ENCODE measurements around the gene ZBTB20. TPM values are rescaled to one million over a fixed set of nuclear protein-coding genes. Genes with fewer than 3 reads are reported as not detected.

The ZBTB20 gene
- polyA plus RNA-seq, 4 donors, result 0.27 to 2.2 (median 1.3) TPM

DNA sequence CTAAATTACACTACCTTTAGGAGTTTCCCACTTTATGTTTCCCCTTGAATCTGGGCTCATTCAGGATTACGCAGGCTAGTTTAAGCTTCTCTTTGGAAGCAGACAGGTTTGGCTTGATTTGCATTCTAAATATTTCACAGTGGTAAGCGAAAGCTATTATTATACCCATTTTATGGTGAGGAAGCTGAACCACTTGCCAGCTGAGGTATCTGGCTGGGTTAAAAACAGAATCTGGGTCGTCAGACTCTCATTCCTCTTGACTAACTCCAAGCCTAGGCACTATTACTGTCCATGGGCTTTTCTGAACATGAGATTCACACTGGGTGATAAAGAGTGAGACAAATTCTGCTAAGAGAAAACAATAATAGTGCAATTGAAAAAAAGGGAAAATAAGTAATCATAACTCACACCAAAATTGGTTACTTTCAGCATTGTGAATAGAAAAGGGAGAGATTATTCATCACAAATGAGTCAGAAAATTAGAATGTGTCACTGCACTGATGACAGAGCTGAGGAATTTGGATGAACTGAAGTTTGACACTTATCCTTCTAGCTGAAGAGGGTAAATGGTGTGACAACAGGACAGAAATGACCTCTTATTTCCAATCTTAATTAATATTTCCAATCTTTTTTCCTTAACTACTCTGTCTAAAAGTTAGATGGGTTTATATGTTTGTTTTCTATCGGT, 642.0 kb downstream of the ZBTB20 start:
- WGBS, 3 donors, result 87 to 92% (median 89%) methylated on average over 4 of the region's 4 CpGs
- Histone ChIP-seq H3K4me1 (ENCODE audit: control insufficient read depth in 3 of 3, insufficient read depth in 2 of 3, low read depth in 1 of 3, low read length in 2 of 3) (no peaks in the 10 kb centered on the region), H3K4me3 (ENCODE audit: low read depth in 1 of 3, low read length in 3 of 3) (no peak overlapping the region), H3K27ac (ENCODE audit: low read depth in 1 of 3, low read length in 2 of 3) (no peak overlapping the region), H3K27me3 (ENCODE audit: control insufficient read depth in 3 of 3, insufficient read depth in 3 of 3, low read length in 3 of 3) (no peaks in the 10 kb centered on the region), H3K36me3 (ENCODE audit: control insufficient read depth in 3 of 3, insufficient read depth in 2 of 3, low read depth in 1 of 3, low read length in 3 of 3) (no peaks in the 10 kb centered on the region), H3K9me3 (ENCODE audit: control insufficient read depth in 2 of 2, insufficient read depth in 1 of 2, low read depth in 1 of 2, low read length in 1 of 2) (no peaks in the 10 kb centered on the region)
- FAIRE-seq (no peak), DNase-seq (no peak)

DNA sequence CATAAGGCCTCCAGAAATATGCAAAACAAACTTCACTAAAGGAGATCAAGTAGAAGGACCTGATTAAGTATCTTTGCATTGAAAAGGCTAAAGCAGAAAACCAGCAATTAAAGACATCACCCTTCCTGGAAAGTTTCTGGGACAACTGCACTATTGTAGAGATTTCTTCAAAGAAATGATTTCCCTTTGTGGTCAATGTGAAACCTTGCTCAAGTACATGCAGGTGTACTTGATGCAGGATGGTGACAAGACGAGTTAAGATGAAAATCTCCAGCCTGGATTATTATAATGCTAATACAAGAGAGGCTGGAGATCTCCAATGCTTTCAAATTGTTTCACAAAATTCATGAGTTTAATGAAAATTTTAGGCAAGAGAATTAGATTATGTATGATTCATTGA, 644.9 kb downstream of the ZBTB20 start:
- DNase-seq (no peak), FAIRE-seq (no peak)
- Histone ChIP-seq H3K4me1 (ENCODE audit: control insufficient read depth in 3 of 3, insufficient read depth in 2 of 3, low read depth in 1 of 3, low read length in 2 of 3) (no peaks in the 10 kb centered on the region), H3K4me3 (ENCODE audit: low read depth in 1 of 3, low read length in 3 of 3) (no peak overlapping the region), H3K36me3 (ENCODE audit: control insufficient read depth in 3 of 3, insufficient read depth in 2 of 3, low read depth in 1 of 3, low read length in 3 of 3) (no peaks in the 10 kb centered on the region), H3K9me3 (ENCODE audit: control insufficient read depth in 2 of 2, insufficient read depth in 1 of 2, low read depth in 1 of 2, low read length in 1 of 2) (no peaks in the 10 kb centered on the region), H3K27ac (ENCODE audit: low read depth in 1 of 3, low read length in 2 of 3) (no peak overlapping the region), H3K27me3 (ENCODE audit: control insufficient read depth in 3 of 3, insufficient read depth in 3 of 3, low read length in 3 of 3) (no peaks in the 10 kb centered on the region)
- WGBS, 3 donors, result 79 to 89% (median 87%) methylated on average over 1 of the region's 1 CpG

DNA sequence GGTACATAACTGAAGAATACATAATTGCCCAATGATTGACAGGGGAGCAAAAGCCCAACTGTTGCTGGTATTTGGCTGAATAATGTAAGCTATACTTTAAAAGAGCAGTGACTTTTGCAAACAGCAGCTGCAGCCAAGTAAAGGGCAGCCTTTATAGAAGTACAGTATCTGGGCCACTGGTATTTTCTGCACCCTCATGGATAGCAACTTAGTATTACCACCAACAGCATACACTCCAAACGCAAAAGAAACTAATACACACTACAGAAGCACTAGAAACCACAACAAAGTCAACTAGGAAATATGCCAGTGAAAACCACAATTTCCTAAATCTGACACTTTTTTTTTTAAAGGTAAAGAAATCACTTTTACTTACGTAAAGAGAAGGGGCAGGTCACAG, 647.1 kb downstream of the ZBTB20 start:
- 61 to 91% (median 64%) methylated on average over 2 of the region's 2 CpGs for WGBS, 3 donors
- FAIRE-seq, result no peak
- Histone ChIP-seq H3K27me3 (ENCODE audit: control insufficient read depth in 3 of 3, insufficient read depth in 3 of 3, low read length in 3 of 3) (no peaks in the 10 kb centered on the region), H3K4me3 (ENCODE audit: low read depth in 1 of 3, low read length in 3 of 3) (no peak overlapping the region), H3K36me3 (ENCODE audit: control insufficient read depth in 3 of 3, insufficient read depth in 2 of 3, low read depth in 1 of 3, low read length in 3 of 3) (no peaks in the 10 kb centered on the region), H3K4me1 (ENCODE audit: control insufficient read depth in 3 of 3, insufficient read depth in 2 of 3, low read depth in 1 of 3, low read length in 2 of 3) (peaks cover 0 to 3% (median 0%) of the 10 kb centered on the region in 3 donors), H3K9me3 (ENCODE audit: control insufficient read depth in 2 of 2, insufficient read depth in 1 of 2, low read depth in 1 of 2, low read length in 1 of 2) (no peaks in the 10 kb centered on the region), H3K27ac (ENCODE audit: low read depth in 1 of 3, low read length in 2 of 3) (no peak overlapping the region)
- DNase-seq, result no peak

DNA sequence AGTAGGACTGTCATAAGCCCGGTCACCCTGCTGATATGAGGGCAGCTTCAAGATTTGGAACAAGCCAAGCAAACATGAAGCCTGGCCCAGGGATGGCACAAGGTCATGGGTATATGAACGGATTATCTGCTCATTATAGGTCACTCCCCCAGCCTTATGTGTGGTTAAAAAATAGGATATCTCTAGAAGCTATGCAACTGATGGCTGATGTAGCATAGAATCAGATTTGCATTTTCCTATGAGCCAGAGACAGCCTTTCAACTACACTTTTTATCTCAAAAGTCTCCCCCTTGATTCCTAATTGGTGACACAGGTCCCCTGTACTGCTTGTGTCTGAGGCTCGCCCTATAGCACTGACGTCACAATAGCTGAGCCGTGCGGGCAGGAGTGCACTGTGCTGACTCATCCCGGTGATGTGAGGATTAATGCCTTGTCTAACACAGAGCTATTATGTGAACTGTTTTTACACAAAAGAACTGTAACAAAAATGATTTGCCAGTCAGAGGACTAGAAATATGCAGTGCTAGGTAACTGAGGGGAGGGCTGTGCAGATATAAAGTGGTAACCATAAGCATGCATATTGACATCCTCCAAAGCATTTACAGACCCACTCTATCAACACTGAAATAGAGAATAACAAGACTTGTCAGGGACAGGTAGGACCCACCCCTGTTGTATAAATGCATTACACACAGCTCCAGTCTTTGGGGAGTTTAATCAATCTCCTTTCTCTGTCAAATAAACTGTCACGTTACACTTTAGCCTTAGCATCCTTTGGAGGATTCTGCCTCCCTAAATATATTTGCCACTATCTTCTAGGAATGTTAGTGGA, 648.3 kb downstream of the ZBTB20 start:
- FAIRE-seq (no peak), DNase-seq (peak in 1 of 2 donors; percentile 41)
- no peaks in the 10 kb centered on the region for H3K27me3 ChIP-seq (ENCODE audit: control insufficient read depth in 3 of 3, insufficient read depth in 3 of 3, low read length in 3 of 3)
- no peak overlapping the region for H3K4me3 ChIP-seq (ENCODE audit: low read depth in 1 of 3, low read length in 3 of 3)
- 86 to 94% (median 87%) methylated on average over 8 of the region's 8 CpGs for WGBS, 3 donors
- peaks cover 0 to 3% (median 0%) of the 10 kb centered on the region in 3 donors for H3K4me1 ChIP-seq (ENCODE audit: control insufficient read depth in 3 of 3, insufficient read depth in 2 of 3, low read depth in 1 of 3, low read length in 2 of 3)
- H3K27ac ChIP-seq (ENCODE audit: low read depth in 1 of 3, low read length in 2 of 3), result no peak overlapping the region
- peaks cover 0 to 1% (median 0%) of the 10 kb centered on the region in 3 donors for H3K36me3 ChIP-seq (ENCODE audit: control insufficient read depth in 3 of 3, insufficient read depth in 2 of 3, low read depth in 1 of 3, low read length in 3 of 3)
- no peaks in the 10 kb centered on the region for H3K9me3 ChIP-seq (ENCODE audit: control insufficient read depth in 2 of 2, insufficient read depth in 1 of 2, low read depth in 1 of 2, low read length in 1 of 2)

DNA sequence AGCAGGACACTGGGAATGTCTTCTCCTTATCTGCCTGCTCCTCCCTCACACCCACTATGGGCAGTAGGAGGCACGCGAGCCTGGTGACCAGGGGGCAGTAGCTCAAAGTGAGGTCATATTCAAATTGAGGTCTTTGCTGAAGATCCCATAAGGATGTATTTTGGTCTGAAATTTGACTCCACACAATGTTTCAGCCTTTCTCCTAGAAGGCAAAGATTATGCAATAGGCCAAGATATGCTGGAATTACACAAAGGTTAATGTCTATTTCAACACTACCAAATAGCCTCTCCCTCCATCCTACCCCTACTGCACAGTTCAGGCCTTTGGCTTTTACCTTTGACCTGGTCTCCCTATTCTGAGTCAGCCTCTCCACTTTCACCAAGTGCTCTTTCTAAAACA, 650.2 kb downstream of the ZBTB20 start:
- peaks cover 0 to 1% (median 0%) of the 10 kb centered on the region in 3 donors for H3K36me3 ChIP-seq (ENCODE audit: control insufficient read depth in 3 of 3, insufficient read depth in 2 of 3, low read depth in 1 of 3, low read length in 3 of 3)
- no peaks in the 10 kb centered on the region for H3K9me3 ChIP-seq (ENCODE audit: control insufficient read depth in 2 of 2, insufficient read depth in 1 of 2, low read depth in 1 of 2, low read length in 1 of 2)
- H3K27me3 ChIP-seq (ENCODE audit: control insufficient read depth in 3 of 3, insufficient read depth in 3 of 3, low read length in 3 of 3), result no peaks in the 10 kb centered on the region
- DNase-seq (peak; percentile 18 to 33), FAIRE-seq (no peak)
- no peak overlapping the region for H3K27ac ChIP-seq (ENCODE audit: low read depth in 1 of 3, low read length in 2 of 3)
- H3K4me1 ChIP-seq (ENCODE audit: control insufficient read depth in 3 of 3, insufficient read depth in 2 of 3, low read depth in 1 of 3, low read length in 2 of 3), result peaks cover 0 to 3% (median 0%) of the 10 kb centered on the region in 3 donors
- no peak overlapping the region for H3K4me3 ChIP-seq (ENCODE audit: low read depth in 1 of 3, low read length in 3 of 3)
- WGBS, 3 donors, result 92 to 97% (median 95%) methylated on average over 2 of the region's 2 CpGs

DNA sequence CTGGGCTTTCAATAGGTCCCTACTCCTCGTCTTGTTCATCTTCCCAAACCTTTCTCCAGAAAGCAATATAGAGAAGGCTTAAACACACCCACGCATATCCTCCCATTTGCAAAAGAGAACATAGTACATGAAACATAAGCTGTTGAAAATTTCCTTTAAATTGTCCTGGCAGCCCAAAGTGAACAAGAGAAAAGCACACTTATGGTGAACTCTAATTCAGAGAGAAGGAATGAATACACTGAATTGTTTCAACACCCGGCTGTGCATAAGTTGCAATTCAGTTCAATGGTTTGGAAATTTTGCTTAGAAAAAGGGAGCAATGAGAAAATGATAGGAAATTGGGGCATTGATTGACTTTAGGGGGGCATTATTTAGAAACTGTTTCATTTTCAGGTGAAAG, 650.6 kb downstream of the ZBTB20 start:
- DNase-seq, result no peak
- Histone ChIP-seq H3K36me3 (ENCODE audit: control insufficient read depth in 3 of 3, insufficient read depth in 2 of 3, low read depth in 1 of 3, low read length in 3 of 3) (peaks cover 0 to 1% (median 0%) of the 10 kb centered on the region in 3 donors), H3K4me1 (ENCODE audit: control insufficient read depth in 3 of 3, insufficient read depth in 2 of 3, low read depth in 1 of 3, low read length in 2 of 3) (peaks cover 0 to 3% (median 0%) of the 10 kb centered on the region in 3 donors), H3K27ac (ENCODE audit: low read depth in 1 of 3, low read length in 2 of 3) (no peak overlapping the region), H3K27me3 (ENCODE audit: control insufficient read depth in 3 of 3, insufficient read depth in 3 of 3, low read length in 3 of 3) (no peaks in the 10 kb centered on the region), H3K9me3 (ENCODE audit: control insufficient read depth in 2 of 2, insufficient read depth in 1 of 2, low read depth in 1 of 2, low read length in 1 of 2) (no peaks in the 10 kb centered on the region), H3K4me3 (ENCODE audit: low read depth in 1 of 3, low read length in 3 of 3) (no peak overlapping the region)
- 91 to 99% (median 96%) methylated on average over 3 of the region's 3 CpGs for whole genome bisulfite sequencing, 3 donors
- FAIRE-seq, result no peak

DNA sequence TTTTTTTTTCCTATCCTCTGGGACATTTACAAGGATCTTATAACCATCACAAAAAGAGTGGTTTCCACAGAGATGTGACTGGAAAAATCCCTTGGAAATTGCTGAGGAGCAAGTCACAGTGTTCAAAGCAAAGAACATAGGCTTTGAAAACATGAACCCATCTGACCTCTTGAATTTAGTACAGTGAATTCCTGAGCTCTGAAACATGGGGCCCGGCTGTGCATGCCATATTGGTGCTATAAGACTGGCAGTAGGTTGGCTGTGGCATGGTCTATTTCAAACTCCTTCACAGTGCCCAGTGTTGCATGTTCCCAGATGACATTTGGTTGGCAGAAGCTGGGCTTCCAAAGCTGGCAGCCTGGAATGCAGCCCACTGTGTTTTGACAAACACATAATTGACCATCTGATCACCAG, 651.1 kb downstream of the ZBTB20 start:
- Histone ChIP-seq H3K27ac (ENCODE audit: low read depth in 1 of 3, low read length in 2 of 3) (no peak overlapping the region), H3K4me1 (ENCODE audit: control insufficient read depth in 3 of 3, insufficient read depth in 2 of 3, low read depth in 1 of 3, low read length in 2 of 3) (peaks cover 0 to 3% (median 0%) of the 10 kb centered on the region in 3 donors), H3K9me3 (ENCODE audit: control insufficient read depth in 2 of 2, insufficient read depth in 1 of 2, low read depth in 1 of 2, low read length in 1 of 2) (no peaks in the 10 kb centered on the region), H3K36me3 (ENCODE audit: control insufficient read depth in 3 of 3, insufficient read depth in 2 of 3, low read depth in 1 of 3, low read length in 3 of 3) (peaks cover 0 to 1% (median 0%) of the 10 kb centered on the region in 3 donors), H3K27me3 (ENCODE audit: control insufficient read depth in 3 of 3, insufficient read depth in 3 of 3, low read length in 3 of 3) (no peaks in the 10 kb centered on the region), H3K4me3 (ENCODE audit: low read depth in 1 of 3, low read length in 3 of 3) (no peak overlapping the region)
- no peak for FAIRE-seq
- 85 to 90% (median 85%) methylated on average over 1 of the region's 1 CpG for WGBS, 3 donors
- no peak for DNase-seq

DNA sequence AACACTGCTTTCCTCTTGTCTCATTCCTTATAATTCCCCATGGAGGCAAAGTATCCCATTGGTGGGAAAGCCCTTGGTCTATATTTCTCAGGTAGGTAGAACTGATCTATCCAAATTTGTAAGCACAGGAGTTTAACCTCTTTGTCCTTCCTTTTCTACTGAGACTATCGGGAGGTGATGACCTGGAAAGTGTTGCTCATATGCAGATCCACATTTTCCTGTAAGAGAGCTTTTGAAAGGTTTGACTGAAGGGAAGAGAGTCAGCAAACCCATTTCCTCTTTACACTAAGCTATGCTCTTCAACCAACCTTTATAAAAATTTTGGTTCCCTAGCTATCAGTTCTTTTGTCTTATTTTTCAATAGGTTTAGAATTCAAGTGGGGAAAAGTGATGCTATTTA, 652.6 kb downstream of the ZBTB20 start:
- H3K9me3 ChIP-seq (ENCODE audit: control insufficient read depth in 2 of 2, insufficient read depth in 1 of 2, low read depth in 1 of 2, low read length in 1 of 2), result no peaks in the 10 kb centered on the region
- DNase-seq (no peak), FAIRE-seq (no peak)
- 78 to 83% (median 82%) methylated on average over 1 of the region's 1 CpG for WGBS, 3 donors
- H3K4me1 ChIP-seq (ENCODE audit: control insufficient read depth in 3 of 3, insufficient read depth in 2 of 3, low read depth in 1 of 3, low read length in 2 of 3), result peaks cover 0 to 3% (median 0%) of the 10 kb centered on the region in 3 donors
- no peak overlapping the region for H3K4me3 ChIP-seq (ENCODE audit: low read depth in 1 of 3, low read length in 3 of 3)
- no peak overlapping the region for H3K27ac ChIP-seq (ENCODE audit: low read depth in 1 of 3, low read length in 2 of 3)
- no peaks in the 10 kb centered on the region for H3K27me3 ChIP-seq (ENCODE audit: control insufficient read depth in 3 of 3, insufficient read depth in 3 of 3, low read length in 3 of 3)
- H3K36me3 ChIP-seq (ENCODE audit: control insufficient read depth in 3 of 3, insufficient read depth in 2 of 3, low read depth in 1 of 3, low read length in 3 of 3), result peaks cover 0 to 1% (median 0%) of the 10 kb centered on the region in 3 donors
